A549 (cell line): ENCODE measurements around the gene HBE1.

Experiments used
- MYC ChIP-seq: IDR thresholded peaks from 2 replicates; pipeline ENCODE4 v1.6.1; 2012; ENCODE audit warnings: mild to moderate bottlenecking, inconsistent platforms, low read length, improper control_type of control experiment, borderline replicate concordance
- RFX5 ChIP-seq: fragments of 450-650 bp; IDR thresholded peaks from 2 replicates; pipeline ENCODE4 v1.7.1; 2014; ENCODE audit warnings: antibody characterized with exemption, mild to moderate bottlenecking, moderate library complexity
- TF ChIP-seq, protein P1 (sequence below): fragments of >200 bp; sonication (Bioruptor Twin); formaldehyde crosslinking; IDR thresholded peaks from 3 replicates; pipeline ENCODE4 v1.5.1; 2016

DNA sequence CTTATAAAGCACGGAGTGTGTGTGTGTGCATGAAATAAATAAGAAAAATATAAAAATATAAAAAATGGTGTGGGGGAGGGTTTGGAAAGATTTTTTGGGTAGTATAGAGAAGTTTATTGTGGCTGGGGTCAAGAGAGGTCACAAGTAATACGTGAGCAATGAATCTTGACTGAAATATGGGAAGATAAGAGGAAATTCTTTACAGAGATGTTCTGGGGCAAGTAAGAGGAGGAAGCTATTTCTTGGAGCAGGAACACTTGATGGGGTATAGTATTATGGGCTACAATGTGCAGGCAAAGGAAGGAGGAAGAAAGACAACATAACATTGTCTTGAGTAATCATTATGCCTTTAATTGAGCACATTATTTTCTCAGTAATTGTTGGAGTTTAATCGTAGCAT lies 37.6 kb downstream of the HBE1 start:
- no peak for TF ChIP-seq MYC
- TF ChIP-seq, protein P1, sequence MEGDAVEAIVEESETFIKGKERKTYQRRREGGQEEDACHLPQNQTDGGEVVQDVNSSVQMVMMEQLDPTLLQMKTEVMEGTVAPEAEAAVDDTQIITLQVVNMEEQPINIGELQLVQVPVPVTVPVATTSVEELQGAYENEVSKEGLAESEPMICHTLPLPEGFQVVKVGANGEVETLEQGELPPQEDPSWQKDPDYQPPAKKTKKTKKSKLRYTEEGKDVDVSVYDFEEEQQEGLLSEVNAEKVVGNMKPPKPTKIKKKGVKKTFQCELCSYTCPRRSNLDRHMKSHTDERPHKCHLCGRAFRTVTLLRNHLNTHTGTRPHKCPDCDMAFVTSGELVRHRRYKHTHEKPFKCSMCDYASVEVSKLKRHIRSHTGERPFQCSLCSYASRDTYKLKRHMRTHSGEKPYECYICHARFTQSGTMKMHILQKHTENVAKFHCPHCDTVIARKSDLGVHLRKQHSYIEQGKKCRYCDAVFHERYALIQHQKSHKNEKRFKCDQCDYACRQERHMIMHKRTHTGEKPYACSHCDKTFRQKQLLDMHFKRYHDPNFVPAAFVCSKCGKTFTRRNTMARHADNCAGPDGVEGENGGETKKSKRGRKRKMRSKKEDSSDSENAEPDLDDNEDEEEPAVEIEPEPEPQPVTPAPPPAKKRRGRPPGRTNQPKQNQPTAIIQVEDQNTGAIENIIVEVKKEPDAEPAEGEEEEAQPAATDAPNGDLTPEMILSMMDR = no peak
- TF ChIP-seq RFX5 = no peak
